Glomerular visceral epithelial cell (primary cell): ENCODE measurements around the gene HBZ.
"Not testable (repeated sequence)": the region's sequence is repeated elsewhere in the genome, so short reads cannot be mapped to it uniquely, and the experiment has no call there.

Source experiments
- DNase-seq: peaks from one replicate; pipeline ENCODE4 v3.0.0-alpha.2; 2016; ENCODE audit errors: extremely low spot score

HBZ gene

GRCh38 chr16:179211-180092 is 27.0 kb downstream of the HBZ start:
- no peak for DNase-seq

DNA sequence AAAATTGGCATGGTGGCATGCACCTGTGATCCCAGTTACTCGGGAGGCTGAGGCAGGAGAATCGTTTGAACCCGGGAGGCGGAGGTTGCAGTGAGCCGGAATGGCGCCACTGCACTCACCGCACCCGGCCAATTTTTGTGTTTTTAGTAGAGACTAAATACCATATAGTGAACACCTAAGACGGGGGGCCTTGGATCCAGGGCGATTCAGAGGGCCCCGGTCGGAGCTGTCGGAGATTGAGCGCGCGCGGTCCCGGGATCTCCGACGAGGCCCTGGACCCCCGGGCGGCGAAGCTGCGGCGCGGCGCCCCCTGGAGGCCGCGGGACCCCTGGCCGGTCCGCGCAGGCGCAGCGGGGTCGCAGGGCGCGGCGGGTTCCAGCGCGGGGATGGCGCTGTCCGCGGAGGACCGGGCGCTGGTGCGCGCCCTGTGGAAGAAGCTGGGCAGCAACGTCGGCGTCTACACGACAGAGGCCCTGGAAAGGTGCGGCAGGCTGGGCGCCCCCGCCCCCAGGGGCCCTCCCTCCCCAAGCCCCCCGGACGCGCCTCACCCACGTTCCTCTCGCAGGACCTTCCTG is 27.7 kb downstream of the HBZ start, which contains the start of gene HBQ1:
Gene HBQ1 (plus strand): TSS at position 359 of the 575 bp plus-strand sequence. CDS start 28 bp downstream, at position 387.
- peak; percentile 13 for DNase-seq

- peak; percentile 19 for DNase-seq
Observed at GRCh38 chr16:180681-181564, 28.5 kb downstream of the HBZ start.

- DNase-seq: peak; percentile 67
Observed at GRCh38 chr16:181565-182021, 29.1 kb downstream of the HBZ start.

DNA sequence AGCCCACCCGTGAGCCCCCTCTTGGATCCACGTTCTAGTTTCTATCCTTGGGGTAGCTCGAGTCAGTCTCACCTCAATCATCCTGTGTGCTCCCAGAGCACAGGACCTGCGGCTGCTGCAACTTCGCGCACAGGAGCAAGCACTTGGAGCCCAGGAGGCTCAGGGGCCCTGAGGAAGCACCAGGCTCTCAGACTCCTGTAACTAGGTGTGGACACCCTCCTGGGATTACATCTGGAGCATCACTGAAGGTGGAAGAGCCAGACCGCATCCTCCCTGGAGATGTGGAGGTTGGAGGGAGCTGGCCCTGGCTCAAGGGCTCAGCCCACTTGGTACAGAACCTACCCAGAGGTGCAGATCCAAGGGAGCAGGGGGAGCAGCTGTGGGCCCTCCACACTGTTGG is 30.6 kb downstream of the HBZ start:
- DNase-seq: no peak

DNA sequence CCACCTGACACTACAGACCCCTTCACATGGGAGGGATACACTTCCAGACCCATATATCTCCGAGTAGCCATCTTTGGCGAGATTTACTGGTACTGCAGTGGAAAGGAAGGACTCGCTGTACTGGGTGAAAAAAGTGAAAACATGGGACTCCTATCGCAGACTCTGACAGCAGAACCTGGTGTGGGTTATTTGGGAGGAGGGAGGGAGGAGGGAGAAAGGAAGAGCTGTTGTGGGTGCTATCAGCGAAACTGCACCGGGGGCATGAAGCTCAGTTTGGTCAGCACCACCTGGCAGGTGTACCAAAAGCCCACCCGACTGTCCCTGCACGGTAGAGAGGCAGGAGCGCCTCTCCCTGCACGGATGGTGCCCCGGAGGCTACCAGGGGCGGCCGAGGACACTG is 32.8 kb downstream of the HBZ start:
- DNase-seq: no peak

DNA sequence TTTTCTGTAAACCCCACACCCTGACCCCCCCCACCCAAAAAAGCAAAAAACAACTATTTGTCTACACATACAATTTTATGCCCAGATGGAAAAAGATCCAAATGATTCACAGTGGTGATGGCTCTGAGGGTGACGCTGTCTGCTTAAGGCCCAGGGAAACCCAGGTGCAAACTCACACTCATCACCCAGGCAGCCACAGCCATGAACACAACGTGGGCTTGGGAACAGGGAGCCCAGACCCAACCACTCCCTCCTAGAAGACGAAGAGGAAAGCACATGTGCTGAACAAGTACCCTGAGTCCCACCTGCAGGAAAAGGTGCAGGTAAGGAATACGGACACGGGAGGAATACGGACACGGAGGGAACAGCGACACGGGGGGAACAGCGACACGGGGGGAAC is 33.2 kb downstream of the HBZ start:
- no peak for DNase-seq

- DNase-seq: no peak
Observed at GRCh38 chr16:187330-187729, 34.9 kb downstream of the HBZ start.

GRCh38 chr16:188674-189073 is 36.2 kb downstream of the HBZ start:
- no peak for DNase-seq

DNA sequence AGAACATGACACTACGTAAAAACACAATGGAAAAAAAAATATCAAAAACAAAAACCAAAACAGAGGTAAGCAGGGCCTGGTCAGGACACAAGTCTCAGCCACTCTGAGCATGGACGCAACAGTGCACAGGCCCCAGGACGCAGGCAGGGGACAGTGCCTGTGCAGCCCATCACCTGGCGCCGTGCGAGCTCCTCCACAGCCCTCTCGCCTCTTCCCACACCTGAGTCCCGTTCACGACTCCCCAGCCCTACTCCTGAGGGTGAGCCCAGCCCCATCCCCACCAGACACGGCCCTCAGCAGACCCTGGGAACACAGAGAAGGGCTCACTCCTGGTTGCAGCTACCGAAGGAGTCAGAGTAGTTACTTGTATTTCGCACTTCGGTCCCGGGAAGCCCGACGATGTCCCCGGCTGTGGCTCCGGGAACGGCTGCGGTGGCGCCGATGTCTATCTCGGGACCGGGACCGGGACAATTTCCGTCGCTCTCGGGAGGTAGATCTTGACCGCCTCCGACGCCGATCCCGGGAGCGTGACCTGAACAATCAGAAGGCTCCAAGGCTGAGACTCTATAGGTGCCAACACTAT is 37.3 kb downstream of the HBZ start:
- no peak for DNase-seq

- DNase-seq: no peak
Observed at GRCh38 chr16:191831-192230, 39.4 kb downstream of the HBZ start.

DNA sequence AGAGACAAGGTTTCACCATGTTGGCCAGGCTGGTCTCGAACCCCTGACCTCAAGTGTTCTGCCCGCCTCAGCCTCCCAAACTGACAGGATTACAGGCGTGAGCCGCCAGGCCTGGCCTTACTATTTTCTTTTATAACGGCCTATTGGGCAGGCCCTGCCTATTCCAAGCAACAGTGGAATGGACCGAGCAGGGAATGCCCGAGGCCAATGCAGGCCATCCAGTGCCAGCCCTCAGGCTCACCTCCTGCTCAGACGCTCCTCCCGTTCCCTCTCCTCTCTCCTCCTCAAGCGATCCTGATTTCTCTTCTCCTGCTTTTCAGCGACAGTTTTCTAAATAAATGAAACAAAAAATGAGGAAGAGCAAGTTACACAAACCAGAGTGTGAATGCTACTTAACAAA is 40.2 kb downstream of the HBZ start:
- DNase-seq: no peak

- no peak for DNase-seq
Observed at GRCh38 chr16:193441-193840, 41.0 kb downstream of the HBZ start.

- no peak for DNase-seq
Observed at GRCh38 chr16:194516-194915, 42.1 kb downstream of the HBZ start.

DNA sequence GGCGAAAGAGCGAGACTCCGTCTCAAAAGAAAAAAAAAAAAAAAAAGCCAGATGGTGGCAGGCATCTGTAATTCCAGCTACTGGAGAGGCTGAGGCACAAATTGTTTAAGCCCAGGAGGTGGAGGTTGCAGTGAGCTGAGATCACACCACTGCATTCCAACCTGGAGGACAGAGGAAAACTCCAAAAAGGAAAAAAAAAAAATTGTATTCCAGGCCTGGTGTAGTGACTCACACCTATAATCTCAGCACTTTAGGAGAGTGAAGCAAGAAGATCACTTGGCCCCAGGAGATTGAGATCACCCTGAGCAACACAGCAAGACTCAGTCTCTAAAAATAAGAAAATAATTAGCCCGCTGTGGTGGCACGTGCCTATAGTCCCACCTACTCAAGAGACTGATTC is 47.9 kb downstream of the HBZ start:
- DNase-seq: peak; percentile 69

- no peak for DNase-seq
Observed at GRCh38 chr16:203246-203645, 50.8 kb downstream of the HBZ start.

DNA sequence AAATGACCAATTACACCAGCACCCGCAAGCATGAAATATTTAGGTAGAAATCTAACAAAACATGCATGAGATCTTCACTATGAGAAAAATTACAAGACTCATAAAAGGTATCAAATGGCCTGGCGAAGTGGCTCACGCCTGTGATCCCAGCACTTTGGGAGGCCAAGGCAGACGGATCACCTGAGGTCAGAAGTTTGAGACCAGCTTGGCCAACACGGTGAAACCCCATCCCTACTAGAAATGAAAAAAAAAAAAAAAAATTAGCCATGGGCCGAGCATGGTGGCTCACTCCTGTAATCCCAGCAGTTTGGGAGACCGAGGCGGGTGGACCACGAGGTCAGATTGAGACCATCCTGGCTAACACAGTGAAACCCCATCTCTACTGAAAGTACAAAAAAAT is 51.6 kb downstream of the HBZ start:
- not testable (repeated sequence) for DNase-seq
